HUES64 (cell line): ENCODE data around the gene CMTM5.
"Not testable (repeated sequence)": the region's sequence is repeated elsewhere in the genome, so short reads cannot be mapped to it uniquely, and the experiment has no call there.

ENCODE experiments used
- H3K27ac ChIP-seq: 2 replicates; pipeline ENCODE4 v1.7.0; 2013; ENCODE audit warnings: low read depth, low read length, inconsistent platforms
- H3K27me3 ChIP-seq: 2 replicates; pipeline ENCODE4 v1.6.1; 2013; ENCODE audit warnings: mild to moderate bottlenecking, low read length; ENCODE audit not compliant: insufficient read depth
- H3K36me3 ChIP-seq: 2 replicates; pipeline ENCODE4 v1.6.1; 2013; ENCODE audit warnings: mild to moderate bottlenecking, low read length; ENCODE audit not compliant: insufficient read depth
- H3K4me1 ChIP-seq: 2 replicates; pipeline ENCODE4 v1.6.1; 2013; ENCODE audit warnings: mild to moderate bottlenecking, low read length, moderate library complexity; ENCODE audit not compliant: insufficient read depth
- H3K4me3 ChIP-seq: 2 replicates; pipeline ENCODE4 v1.5.1; 2013; ENCODE audit warnings: mild to moderate bottlenecking, low read length, moderate library complexity
- H3K9ac ChIP-seq: 2 replicates; pipeline ENCODE4 v1.6.1; 2013; ENCODE audit warnings: mild to moderate bottlenecking, low read depth, low read length
- H3K9me3 ChIP-seq: 2 replicates; pipeline ENCODE4 v1.6.1; 2013; ENCODE audit warnings: low read depth, low read length; ENCODE audit not compliant: insufficient read depth
- WGBS: fragments of 150-250, 120-280 bp; methylation state at CpG from one replicate; pipeline ENCODE4 v1.1.7; 2013; ENCODE audit warnings: missing lambda C conversion rate; 5-methylcytosine and 5-hydroxymethylcytosine counted together

Gene CMTM5

DNA sequence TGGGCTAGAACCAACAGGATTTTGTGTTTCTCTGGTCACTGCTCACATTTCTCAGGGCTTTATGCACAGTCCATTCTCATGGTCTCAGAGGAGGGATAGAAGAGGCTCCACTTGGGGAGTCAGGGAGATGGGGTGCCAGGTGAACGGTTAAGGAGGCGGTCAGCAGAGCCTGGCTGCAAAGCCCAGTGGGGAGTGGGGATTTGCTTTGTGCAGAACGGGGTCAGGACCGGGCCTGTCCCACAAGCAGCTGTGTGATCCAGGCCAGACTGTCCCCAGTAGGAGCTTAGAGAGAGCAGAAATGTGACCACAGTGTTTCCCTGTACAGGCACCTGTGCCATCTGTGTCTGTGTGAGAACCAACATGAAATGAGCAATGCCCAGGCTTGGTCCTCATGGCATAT lies 4.1 kb downstream of the CMTM5 start:
- Histone ChIP-seq H3K4me3 (no peak overlapping the region), H3K27me3 (peaks cover 26% of the 10 kb centered on the region), H3K27ac (no peak overlapping the region), H3K36me3 (no peaks in the 10 kb centered on the region), H3K9me3 (no peaks in the 10 kb centered on the region), H3K9ac (no peak overlapping the region), H3K4me1 (no peaks in the 10 kb centered on the region)
- 84% methylated on average over 4 of the region's 4 CpGs for WGBS

DNA sequence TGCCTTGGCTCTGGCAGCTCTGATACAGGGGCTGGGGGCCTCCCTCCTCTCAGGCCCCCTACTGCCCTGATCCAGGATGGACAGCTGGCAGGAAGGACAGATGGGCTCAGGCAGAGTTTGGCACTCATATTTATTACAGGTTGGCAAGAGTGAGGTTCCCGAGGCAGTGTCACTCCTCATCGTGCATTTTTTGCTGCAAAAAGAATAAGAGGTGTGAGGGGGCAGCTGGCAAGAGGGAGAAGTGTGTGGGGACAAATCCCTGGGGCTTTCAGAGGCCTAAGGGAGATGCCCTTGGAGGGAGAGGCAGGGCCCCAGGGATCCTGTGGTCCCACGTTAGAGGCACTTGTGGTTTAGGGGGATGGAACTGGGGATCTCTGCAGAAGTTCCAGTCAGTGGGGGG lies 5.0 kb downstream of the CMTM5 start:
- Histone ChIP-seq H3K27ac (no peak overlapping the region), H3K9ac (no peak overlapping the region)
- 75% methylated on average over 3 of the region's 3 CpGs for WGBS

DNA sequence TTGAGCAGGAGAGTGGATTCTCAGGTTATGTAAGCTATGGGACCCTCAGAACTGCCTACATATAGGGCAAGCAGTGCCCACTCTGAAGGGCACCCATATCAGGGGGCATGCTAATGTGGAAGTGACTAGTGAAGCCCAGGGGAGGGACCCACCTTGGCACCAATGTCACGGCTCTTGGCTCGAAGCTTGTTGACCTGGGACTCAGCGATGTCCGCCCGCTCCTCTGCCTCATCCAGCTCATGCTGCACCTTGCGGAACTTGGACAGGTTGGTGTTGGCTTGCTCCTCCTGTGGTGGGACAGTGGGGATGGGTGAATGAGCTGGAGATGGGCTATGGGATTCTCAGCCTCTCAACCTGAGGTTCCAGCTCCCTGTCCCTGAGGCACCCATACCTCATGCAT lies 5.4 kb downstream of the CMTM5 start:
- WGBS, result 95% methylated on average over 6 of the region's 6 CpGs
- H3K4me3 ChIP-seq, result no peak overlapping the region
- H3K9ac ChIP-seq, result no peak overlapping the region
- no peaks in the 10 kb centered on the region for H3K4me1 ChIP-seq
- H3K36me3 ChIP-seq, result no peaks in the 10 kb centered on the region
- no peak overlapping the region for H3K27ac ChIP-seq
- no peaks in the 10 kb centered on the region for H3K9me3 ChIP-seq
- H3K27me3 ChIP-seq, result peaks cover 24% of the 10 kb centered on the region

More for the DNA sequence above, 5.0 kb downstream of the CMTM5 start:
- peaks cover 26% of the 10 kb centered on the region for H3K27me3 ChIP-seq
- H3K36me3 ChIP-seq, result no peaks in the 10 kb centered on the region
- no peaks in the 10 kb centered on the region for H3K4me1 ChIP-seq
- no peak overlapping the region for H3K4me3 ChIP-seq
- H3K9me3 ChIP-seq, result no peaks in the 10 kb centered on the region

DNA sequence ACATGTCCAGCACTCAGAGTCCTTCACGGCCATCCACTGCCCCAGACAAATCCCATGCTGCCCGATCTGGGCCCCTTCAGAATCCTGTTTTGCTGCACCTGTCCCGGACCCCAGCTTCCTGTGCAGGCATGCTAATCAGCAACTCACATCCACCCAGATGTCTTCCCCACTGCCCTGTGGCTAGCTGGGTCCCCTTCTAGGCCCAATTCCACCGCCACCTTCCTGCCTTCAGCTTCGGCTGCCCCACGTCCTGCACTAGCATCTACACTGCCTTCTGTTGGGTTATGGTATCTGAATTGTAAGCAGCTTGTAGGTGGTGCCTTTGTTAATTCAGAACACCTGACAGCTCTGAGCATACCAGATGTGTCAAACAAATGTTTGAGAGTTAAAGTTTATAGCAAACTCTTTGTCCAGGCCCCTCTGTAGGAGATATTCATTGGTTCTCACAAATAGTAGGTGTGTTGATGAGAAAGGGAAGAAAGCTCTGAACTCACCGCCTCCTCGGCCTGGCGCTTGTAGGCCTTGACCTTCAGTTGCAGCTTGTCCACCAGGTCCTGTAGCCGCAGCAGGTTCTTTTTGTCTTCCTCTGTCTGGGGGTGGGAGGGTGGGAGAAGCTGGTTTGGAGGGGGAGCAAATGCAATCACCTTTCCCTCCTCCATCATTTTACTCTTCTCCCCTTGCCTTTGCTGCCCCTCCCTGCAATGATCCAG lies 6.0 kb downstream of the CMTM5 start:
- Histone ChIP-seq H3K9ac (no peak overlapping the region), H3K27ac (no peak overlapping the region), H3K4me3 (no peak overlapping the region), H3K4me1 (no peaks in the 10 kb centered on the region), H3K9me3 (no peaks in the 10 kb centered on the region), H3K36me3 (no peaks in the 10 kb centered on the region), H3K27me3 (peaks cover 18% of the 10 kb centered on the region; the same call in 1 of the 2 replicates)
- 92% methylated on average over 9 of the region's 10 CpGs for WGBS

DNA sequence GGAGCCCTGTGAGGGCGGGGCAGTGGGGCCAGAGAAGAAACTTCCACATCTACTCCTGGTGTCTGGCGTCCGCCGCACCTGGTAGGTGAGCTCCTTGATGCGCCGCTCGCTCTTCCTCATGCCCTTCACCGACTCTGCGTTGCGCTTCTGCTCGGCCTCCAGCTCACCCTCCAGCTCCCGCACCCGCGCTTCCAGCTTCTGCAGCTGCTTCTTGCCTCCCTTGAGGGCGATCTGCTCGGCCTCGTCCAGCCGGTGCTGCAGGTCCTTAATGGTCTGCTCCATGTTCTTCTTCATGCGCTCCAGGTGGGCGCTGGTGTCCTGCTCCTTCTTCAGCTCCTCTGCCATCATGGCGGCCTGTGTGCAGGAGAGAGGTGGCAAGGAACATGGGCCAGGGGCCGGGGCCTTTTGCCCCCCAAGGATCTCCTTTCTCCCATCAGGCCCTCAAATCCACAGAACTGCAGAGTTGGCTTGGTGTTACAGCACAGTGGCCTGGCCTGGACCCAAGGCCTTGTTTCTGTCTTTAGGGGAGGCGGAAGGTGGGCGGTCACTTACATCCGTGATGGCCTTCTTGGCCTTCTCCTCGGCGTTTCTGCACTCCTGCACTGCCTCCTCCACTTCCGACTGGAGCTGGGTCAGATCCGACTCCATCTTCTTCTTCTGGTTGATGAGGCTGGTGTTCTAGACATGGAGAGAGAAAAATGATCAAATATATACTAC lies 7.7 kb downstream of the CMTM5 start:
- no peaks in the 10 kb centered on the region for H3K9me3 ChIP-seq
- H3K4me1 ChIP-seq, result no peaks in the 10 kb centered on the region
- no peak overlapping the region for H3K27ac ChIP-seq
- H3K36me3 ChIP-seq, result no peaks in the 10 kb centered on the region
- no peak overlapping the region for H3K4me3 ChIP-seq
- WGBS, result 96% methylated on average over 29 of the region's 29 CpGs
- H3K9ac ChIP-seq, result no peak overlapping the region
- H3K27me3 ChIP-seq, result peaks cover 4% of the 10 kb centered on the region; the same call in 1 of the 2 replicates

DNA sequence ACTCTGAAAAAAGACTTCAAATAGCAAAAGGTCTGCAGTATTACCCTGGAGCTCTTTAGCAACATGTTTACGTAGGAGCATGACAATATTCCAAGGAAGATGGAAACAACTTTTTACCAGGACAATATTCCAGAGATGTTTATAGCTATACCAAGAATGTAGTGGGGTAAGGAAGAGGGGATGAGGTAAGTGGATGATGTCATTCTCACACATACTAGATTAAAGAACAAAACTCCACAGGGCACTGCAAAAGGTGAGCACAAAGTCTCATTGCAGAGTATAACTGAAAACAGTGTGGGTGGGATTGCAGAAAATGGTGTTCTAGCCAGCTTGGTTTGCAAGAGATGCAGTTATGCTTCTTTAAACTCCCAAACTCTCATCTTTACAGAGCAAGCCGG lies 8.4 kb downstream of the CMTM5 start:
- Histone ChIP-seq H3K9me3 (no peaks in the 10 kb centered on the region), H3K36me3 (no peaks in the 10 kb centered on the region), H3K27me3 (peaks cover 4% of the 10 kb centered on the region; the same call in 1 of the 2 replicates), H3K4me3 (no peak overlapping the region), H3K9ac (no peak overlapping the region), H3K4me1 (no peaks in the 10 kb centered on the region), H3K27ac (no peak overlapping the region)
- 98% methylated on average over 2 of the region's 2 CpGs for WGBS

DNA sequence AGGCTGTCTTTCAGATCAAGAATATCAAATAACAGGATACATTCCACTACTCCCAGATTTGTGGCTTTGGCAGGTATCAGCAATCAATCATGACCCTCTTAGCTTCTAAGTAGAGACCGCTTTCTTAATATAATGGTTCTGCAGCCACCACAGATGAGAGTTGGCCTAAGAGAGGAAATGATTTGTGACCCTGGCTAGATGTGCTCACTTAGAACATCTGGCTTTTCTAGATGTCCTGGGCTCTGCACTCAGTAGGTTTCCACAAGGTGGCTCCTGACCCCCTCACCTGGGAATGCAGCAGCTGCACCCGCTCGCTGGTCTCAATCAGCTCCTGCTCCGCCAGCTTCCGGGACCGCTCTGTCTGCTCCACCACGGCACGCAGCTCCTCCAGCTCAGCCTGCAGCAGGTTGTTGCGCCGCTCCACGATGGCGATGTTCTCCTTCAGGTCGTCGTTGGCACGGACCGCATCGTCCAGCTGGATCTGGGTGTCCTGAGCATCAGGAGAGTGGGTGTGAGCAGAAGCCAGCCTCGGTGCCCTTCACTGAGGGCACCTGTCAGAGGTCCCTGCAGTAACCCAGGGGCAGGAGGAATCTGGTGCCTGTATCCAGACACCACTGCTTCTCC lies 8.9 kb downstream of the CMTM5 start:
- H3K9ac ChIP-seq, result no peak overlapping the region
- H3K4me1 ChIP-seq, result no peaks in the 10 kb centered on the region
- H3K27me3 ChIP-seq, result peaks cover 4% of the 10 kb centered on the region; the same call in 1 of the 2 replicates
- H3K4me3 ChIP-seq, result no peak overlapping the region
- 93% methylated on average over 18 of the region's 18 CpGs for WGBS
- H3K36me3 ChIP-seq, result no peaks in the 10 kb centered on the region
- H3K27ac ChIP-seq, result no peak overlapping the region
- H3K9me3 ChIP-seq, result no peaks in the 10 kb centered on the region

DNA sequence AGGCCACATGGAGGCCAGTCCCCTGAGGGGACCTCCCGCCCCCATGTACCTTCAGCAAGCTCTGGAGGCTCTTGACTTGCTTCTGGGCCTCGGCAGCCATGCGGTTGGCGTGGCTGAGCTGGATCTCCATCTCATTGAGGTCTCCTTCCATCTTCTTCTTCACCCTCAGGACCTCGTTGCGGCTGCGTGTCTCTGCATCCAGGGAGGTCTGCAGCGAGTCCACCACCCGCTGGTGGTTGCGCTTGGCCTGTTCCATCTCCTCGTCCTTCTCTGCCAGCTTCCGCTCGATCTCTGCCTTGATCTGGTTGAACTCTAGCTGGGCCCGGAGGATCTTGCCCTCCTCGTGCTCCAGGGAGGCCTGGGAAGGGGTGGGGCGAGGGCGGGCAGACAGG lies 9.4 kb downstream of the CMTM5 start:
- H3K9ac ChIP-seq, H3K36me3 ChIP-seq, H3K4me3 ChIP-seq, H3K4me1 ChIP-seq, H3K9me3 ChIP-seq, H3K27me3 ChIP-seq, H3K27ac ChIP-seq: not testable (repeated sequence)
- WGBS, result 94% methylated on average over 17 of the region's 17 CpGs

DNA sequence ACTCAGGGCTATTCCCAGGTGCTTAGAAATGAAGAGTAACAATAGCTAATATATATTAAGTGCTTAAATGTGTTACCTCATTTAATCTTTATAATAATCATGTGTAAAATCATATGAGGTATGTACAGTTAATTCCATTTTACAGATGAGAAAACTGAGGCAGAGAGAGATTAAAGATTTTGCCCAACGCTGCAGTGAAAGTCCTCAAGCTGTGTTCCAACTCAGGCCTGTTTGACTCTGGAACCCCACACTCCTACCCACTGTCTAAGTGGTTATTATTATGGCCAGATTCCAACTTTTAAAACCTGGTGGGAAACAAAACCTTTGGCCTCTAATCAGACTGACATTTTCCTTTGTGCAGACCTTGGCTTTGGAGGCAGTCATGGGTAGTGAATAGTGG lies 10.2 kb downstream of the CMTM5 start:
- Histone ChIP-seq H3K4me1 (no peaks in the 10 kb centered on the region), H3K9ac (no peak overlapping the region), H3K36me3 (no peaks in the 10 kb centered on the region), H3K4me3 (no peak overlapping the region), H3K27me3 (peaks cover 4% of the 10 kb centered on the region; the same call in 1 of the 2 replicates), H3K9me3 (no peaks in the 10 kb centered on the region), H3K27ac (no peak overlapping the region)
- WGBS, result 100% methylated on average over 1 of the region's 1 CpG

DNA sequence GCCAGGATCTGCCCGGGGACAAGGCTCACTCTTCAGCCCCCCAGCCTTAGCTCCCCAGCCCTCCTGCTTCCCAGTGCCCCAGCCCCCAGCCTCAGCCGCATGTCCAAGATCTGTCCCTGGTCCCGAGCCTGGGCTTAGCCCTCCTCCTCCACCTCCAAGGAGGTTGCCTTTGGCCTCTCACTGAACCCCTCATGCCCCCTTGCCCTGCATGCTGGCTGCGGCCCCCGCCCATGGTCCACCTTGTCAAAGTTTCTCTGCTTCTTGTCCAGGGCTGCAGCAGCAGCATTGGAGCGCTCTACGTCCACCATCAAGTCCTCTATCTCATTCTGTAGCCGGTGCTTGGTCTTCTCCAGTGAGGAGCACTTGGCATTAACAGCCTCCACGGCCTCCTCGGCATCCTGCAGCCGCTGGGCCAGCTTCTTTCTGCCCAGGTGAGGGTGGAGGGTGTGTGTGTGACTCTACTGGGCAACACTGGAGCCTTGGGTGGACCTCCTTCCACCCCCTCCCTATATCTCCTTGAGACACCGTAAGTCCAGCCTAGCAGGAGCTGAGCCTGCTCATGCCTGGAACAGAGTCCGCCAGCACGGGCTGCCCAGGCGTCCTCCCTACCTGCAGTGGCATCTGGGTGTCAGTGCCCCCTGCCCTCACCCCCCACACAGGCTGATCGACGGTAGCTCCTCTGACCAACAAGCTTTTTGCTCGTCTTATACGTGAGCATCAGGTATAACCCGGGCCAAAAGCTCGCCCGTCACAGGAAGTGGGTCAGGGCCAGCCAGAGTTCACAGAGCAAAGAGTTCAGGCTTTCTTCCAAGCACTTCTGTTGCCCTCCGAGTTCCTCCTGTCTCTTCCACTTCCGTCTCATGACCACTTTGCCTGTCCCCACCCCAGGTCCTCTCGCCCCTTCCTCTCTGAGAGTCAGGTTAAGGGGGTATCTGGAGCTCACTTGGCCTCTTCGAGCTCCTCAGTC lies 11.4 kb downstream of the CMTM5 start:
- Histone ChIP-seq H3K9me3 (no peaks in the 10 kb centered on the region), H3K4me3 (no peak overlapping the region), H3K9ac (no peak overlapping the region; the same call in 1 of the 2 replicates), H3K4me1 (no peaks in the 10 kb centered on the region), H3K27ac (no peak overlapping the region), H3K27me3 (no peaks in the 10 kb centered on the region), H3K36me3 (no peaks in the 10 kb centered on the region)
- WGBS, result 94% methylated on average over 26 of the region's 26 CpGs
